ENCODE results near the gene NEURL2.
A peak's percentile ranks its signal among the peaks of the same experiment; 100 is the strongest.
"Not testable (repeated sequence)": the region's sequence is repeated elsewhere in the genome, so short reads cannot be mapped to it uniquely, and the experiment has no call there.

Gene NEURL2, protein sequence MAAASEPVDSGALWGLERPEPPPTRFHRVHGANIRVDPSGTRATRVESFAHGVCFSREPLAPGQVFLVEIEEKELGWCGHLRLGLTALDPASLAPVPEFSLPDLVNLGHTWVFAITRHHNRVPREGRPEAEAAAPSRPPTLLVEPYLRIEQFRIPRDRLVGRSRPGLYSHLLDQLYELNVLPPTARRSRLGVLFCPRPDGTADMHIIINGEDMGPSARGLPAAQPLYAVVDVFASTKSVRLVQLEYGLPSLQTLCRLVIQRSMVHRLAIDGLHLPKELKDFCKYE

DNA sequence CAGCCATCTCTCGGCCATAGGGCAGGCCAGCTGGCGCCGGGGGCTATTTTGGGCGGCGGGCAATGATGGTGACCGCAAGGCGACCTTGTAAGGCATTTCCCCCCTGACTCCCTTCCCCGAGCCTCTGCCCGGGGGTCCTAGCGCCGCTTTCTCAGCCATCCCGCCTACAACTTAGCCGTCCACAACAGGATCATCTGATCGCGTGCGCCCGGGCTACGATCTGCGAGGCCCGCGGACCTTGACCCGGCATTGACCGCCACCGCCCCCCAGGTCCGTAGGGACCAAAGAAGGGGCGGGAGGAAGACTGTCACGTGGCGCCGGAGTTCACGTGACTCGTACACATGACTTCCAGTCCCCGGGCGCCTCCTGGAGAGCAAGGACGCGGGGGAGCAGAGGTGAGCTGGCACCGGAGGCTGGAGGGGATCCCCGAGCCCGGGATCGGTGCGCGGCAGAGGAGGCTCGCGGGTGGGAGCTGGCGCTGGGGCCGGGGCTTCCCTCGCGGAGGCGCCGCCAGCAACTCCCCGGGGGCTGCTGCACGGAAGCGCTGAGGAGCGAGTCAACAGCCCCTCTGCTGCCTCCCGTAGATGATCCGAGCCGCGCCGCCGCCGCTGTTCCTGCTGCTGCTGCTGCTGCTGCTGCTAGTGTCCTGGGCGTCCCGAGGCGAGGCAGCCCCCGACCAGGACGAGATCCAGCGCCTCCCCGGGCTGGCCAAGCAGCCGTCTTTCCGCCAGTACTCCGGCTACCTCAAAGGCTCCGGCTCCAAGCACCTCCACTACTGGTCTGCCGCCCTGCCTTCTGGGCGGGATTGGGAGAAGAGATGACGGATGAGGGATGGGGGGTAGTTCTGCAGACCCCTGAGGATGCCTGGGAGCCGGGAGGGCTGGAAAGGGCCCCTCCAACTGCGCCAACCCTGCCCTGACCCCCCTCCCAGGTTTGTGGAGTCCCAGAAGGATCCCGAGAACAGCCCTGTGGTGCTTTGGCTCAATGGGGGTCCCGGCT lies at the start of gene NEURL2, which contains the start of gene CTSA:
Gene NEURL2 (minus strand): TSS at position 224 of the 999 bp plus-strand sequence. CDS start 217 bp downstream, at position 7.
Gene CTSA (plus strand): TSS at position 351 of the 999 bp plus-strand sequence. CDS start 234 bp downstream, at position 585.
- DNase-seq (ENCODE audit: low spot score), result peak; percentile 81

DNA sequence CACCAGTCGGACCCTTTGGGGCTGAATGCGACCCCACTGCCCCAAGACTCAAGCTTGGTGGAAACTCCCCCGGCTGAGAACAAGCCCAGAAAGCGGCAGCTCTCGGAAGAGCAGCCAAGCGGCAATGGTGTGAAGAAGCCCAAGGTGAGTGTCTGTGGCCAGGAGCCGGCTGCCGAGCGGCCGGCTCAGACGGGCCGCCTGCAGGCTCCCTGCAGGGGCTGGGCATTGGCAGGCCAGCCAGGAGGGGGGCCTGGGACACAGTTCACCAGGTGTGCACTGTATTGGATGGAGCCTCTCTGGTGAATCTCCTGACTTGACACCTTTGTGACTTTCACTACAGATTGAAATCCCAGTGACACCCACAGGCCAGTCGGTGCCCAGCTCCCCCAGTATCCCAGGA lies 49.5 kb upstream of the NEURL2 start:
- no peak for DNase-seq (ENCODE audit: low spot score)

DNA sequence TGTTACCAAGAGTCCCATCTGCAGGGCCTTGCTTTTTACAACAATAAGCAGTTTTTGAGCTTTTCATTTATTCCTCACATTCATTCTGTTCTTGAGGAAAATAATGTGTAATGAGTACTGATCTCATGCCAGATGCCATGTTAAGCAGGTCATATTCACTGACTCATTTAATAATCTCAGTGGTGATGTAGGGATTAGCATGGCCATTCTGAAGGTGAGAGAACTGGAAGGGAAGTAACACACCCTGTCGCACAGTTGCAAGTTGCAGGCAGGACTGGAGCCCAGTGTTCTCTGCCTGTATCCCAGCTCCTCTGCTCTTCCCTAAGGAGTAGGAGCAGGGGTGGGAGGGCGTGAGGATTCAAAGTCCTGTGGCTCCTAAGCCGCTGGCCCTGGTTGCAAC lies 49.0 kb upstream of the NEURL2 start:
- no peak for DNase-seq (ENCODE audit: low spot score)

DNA sequence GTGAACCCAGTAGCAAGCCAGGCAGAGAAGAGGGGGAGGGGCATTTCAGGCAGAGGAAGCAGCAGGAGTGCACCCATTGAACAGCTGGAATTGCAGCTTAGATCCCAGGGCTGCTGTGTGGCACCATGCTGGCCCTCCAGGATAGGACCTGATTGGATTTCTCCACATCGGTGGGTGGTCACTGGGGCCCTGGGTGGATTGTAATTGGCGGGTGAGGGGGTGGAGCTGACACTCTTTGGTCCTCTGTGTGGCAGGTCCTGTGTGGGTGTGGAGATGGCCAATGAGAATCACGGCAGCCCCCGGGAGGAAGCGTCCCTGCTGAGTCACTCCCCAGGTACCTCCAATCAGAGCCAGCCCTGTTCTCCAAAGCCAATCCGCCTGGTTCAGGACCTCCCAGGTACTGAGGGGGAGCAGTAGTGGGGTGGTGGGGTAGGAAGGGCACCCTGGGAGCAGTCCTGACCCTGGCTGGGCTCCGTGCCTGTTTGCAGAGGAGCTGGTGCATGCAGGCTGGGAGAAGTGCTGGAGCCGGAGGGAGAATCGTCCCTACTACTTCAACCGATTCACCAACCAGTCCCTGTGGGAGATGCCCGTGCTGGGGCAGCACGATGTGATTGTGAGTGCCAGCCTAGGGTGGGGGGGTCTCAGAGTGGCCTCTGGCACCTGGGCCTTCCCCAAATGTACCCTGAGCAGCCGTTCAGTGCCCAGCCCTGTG lies 47.9 kb upstream of the NEURL2 start:
- DNase-seq (ENCODE audit: low spot score), result no peak

DNA sequence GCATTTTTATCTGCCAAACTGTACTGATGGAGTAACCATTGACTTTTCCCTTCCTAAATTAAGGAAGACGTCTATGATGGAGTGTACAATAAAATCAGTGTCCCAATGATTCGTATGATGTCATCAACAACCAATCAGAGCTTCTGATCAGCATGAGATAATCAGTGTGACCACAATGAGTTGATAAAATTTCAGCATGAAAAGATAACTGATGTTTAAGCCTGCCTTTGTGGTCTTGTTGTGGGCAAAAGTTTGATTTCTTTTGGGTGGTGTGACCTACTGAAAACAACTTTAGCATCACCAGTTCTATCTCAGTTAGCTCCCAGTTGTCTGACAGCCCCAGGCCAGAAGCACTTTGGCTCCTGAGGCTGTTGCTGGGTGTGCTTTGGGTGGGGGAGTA lies 46.8 kb upstream of the NEURL2 start:
- DNase-seq (ENCODE audit: low spot score), result peak; percentile 25

DNA sequence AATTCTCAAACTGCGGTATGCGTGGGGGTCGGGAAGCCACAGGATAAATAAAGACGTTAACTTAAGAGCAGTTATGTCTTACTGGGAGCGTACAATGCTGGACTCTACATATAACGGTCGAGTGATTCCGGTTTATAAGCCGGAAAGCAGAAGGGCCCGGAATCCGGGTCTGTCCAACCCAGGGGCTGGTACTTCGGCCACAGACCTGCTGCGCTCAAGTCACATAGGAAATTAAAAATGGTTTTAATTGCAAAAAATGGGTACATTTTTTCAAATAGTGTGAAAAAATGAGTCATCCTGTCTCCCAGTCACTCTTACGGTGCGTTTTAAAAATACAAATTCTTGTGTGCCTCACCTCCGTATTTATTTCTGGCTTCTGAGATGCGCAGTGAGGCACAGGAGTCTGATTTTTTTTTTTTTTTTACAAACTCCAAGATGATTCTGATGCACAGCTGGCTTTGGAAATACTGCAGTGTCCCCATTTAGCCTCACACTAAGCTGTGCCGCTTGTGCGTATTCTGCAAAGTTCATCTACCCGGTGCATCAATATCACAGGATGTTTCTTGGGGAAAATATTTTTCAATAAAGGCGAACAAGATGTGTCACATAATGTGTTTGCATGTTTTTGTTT lies 44.5 kb upstream of the NEURL2 start:
- peak; percentile 52 for DNase-seq (ENCODE audit: low spot score)

DNA sequence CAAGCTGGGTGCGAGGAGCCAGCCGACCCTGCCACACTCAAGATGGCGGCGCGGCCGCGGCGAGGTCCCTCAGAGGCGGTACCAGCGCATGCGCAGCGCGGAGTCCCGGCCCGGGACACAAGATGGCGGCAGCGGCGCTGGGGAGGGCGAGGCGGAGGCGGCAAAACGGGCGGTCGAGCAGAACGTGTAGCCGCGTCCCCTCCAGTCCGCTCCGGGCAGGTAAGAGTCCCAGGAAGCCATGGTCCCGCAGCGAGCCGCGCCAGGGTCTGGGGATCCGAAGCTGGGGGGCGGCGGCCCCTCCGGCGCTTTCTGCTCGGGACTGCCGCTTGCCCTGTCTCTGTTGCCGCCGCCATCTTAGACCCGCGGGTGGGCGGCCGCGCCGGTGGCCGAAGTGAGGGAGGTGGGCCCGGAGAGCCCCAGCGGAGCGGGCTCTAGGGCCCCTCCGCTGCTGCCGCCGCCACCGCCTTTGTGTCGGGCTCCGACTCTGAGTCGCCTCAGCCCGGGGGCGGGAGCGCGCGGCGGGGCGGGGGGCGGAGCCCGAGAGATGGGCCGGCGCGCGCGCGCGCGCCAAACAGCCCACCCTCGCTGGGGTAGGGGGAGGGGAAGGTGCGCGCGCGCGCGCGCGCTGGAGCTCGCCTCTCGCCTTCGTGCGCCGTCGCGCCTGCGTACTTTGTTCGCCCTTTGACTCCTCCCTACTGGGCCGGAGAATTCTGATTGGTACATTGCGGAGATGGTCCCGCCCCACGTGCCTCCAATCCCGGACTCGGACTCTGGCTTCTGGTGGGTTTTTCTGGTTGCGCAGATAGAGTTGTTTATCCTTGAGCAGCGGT lies 43.8 kb upstream of the NEURL2 start, which contains the start of gene PCIF1:
Gene PCIF1 (plus strand): TSS at position 98 of the 830 bp plus-strand sequence. CDS start 4,317 bp downstream, outside the sequence.
- peak; percentile 98 for DNase-seq (ENCODE audit: low spot score)

DNA sequence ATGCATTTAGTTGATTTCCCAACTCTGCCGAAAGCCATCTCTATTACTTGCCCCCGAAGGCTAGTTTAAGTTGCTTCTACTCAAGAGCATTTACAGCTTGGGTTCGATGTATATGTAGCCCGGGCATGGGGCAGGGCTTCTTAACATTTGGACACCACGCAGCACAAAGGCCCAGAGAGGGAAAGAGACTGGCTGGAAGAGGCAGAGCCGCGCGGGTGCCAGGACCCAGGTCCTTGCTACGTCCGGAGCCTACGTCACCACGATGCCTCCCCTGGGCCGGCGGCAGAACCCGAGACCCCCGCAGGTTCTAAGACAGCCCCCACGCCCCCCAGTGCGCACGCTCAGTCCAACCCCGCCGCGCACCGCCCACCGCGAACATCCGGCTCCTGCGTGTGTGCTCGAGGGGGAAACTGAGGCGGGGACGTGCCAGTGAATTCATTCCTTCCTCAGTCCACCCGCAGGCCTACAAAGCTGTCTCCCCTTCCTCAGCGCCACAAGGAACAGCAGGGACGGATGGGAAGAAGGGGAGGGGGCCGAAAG lies 43.1 kb upstream of the NEURL2 start:
- no peak for DNase-seq (ENCODE audit: low spot score)

DNA sequence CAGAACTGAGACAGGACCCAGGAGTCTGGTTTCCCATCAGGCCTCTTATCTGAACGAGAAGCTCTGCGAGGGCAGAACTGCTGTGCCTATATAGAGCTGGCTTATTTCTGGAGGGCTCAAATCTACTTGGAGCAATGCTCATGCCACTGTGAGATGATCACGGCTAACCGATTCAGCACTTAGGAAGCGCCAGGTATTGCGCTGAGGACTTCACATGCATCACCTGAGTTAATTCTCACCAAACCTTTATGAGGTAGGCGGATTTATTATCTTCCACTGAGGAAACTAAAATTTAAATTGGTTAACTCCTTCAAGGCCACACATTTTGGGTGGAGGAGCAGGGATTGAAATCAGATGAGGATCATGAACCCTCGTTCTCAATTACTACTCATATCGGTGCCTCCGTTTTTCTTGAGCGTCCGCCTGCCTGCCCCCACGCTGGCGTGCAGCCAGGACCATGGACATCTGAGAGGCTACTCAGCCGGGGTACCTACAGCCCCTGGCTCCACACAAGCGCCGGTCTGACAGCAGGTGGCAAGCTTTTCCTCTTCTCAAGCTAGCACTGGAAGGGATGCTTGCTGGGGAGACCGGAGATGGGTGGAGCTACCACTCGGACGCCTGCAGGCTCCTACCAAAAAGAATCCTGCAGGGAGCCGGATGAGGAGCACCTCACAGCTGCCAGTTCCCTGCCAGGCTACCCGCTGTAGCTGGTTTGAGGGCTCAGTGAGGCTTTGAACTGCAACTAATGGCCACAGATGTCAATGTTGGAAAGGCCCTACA lies 42.4 kb upstream of the NEURL2 start:
- DNase-seq (ENCODE audit: low spot score), result peak; percentile 58

DNA sequence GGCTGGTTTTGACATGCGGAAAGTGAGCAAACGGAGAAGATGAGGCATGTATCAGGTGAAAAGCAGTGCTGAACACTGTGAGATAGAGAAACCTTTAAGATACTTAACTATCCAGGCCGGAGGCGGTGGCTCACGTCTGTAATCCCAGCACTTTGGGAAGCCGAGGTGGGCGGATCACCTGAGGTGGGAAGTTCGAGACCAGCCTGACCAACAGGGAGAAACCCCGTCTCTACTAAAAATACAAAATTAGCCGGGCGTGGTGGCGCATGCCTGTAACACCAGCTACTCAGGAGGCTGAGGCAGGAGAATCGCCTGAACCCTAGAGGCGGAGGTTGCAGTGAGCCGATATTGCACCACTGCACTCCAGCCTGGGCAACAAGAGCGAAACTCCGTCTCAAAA lies 40.7 kb upstream of the NEURL2 start:
- not testable (repeated sequence) for DNase-seq (ENCODE audit: low spot score)

DNA sequence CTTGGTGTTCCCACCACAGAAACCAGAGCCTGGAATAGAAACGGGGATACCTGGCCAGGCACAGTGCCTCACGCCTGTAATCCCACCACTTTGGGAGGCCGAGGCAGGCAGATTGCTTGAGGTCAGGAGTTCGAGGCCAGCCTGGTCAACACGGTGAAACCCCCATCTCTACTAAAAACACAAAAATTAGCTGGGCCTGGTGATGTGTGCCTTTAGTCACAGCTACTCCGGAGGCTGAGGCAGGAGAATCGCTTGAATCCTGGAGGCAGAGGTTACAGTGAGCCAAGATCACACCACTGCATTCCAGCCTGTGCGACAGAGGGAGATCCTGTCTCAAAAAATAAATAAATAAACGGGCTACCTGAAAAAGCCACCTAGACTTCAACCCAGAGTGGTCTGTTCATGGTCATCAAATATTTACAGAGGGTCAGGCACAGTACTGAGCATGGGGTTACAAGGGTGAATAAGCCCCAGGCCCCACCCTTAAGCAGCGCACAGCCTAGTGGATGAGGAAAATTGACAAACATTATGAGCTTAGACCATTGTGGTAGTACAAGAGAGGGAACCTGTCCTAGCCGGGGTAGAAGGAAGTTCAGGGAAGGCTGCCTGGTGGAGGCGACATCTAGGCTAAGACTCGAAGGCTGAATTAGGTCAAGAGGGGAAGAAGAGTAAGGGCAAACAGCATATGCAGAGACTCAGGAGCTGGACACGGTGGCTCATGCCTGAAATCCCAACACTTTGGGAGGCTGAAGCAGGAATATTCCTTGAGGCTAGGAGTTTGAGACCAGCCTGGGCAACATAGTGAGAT lies 36.3 kb upstream of the NEURL2 start:
- DNase-seq (ENCODE audit: low spot score), result no peak

DNA sequence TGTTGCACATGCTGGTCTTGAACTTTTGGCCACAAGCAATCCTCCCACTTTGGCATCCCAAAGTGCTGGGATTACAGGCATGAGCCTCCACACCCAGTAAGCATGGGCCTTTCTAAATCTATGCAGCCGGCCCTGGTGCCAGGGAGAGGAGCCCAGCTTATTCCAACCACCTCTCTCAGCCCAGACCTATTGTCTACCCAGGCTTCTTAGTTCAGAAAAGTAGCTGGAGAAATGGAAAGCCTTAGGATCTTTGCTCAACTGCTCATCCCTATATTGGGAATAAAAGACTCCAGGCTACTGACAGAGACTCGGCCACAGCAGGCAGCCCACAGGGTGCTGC lies 35.7 kb upstream of the NEURL2 start:
- DNase-seq (ENCODE audit: low spot score), result no peak

DNA sequence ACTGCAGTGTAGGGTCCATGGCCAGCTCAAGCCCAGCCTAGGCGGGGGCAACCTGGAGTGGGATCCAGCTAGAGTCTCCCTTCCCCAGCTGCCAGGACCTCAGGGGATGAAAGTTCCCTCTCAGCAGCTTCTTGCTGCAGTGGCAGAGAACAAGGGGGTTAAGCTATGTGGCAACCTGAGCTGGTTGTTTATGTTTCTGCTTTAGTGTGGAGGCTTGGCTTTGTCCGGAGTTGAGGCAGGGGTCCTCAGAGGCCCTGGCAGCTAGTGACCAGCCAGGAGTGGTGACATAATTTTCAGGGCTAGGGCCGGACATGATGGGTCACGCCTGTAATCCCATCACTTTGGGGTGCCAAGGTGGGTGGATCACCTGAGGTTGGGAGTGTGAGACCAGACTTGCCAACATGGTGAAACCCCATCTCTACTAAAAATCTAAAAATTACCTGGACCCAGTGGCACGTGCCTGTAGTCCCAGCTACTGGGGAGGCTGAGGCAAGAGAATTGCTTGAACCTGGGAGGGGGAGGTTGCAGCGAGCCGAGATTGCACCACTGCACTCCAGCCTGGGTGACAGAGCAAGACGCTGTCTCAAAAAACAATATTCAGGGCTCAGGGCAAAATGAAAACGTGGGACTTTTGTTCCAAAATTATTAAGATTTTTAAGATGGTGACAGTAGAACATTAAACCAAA lies 35.0 kb upstream of the NEURL2 start:
- DNase-seq (ENCODE audit: low spot score), result no peak

DNA sequence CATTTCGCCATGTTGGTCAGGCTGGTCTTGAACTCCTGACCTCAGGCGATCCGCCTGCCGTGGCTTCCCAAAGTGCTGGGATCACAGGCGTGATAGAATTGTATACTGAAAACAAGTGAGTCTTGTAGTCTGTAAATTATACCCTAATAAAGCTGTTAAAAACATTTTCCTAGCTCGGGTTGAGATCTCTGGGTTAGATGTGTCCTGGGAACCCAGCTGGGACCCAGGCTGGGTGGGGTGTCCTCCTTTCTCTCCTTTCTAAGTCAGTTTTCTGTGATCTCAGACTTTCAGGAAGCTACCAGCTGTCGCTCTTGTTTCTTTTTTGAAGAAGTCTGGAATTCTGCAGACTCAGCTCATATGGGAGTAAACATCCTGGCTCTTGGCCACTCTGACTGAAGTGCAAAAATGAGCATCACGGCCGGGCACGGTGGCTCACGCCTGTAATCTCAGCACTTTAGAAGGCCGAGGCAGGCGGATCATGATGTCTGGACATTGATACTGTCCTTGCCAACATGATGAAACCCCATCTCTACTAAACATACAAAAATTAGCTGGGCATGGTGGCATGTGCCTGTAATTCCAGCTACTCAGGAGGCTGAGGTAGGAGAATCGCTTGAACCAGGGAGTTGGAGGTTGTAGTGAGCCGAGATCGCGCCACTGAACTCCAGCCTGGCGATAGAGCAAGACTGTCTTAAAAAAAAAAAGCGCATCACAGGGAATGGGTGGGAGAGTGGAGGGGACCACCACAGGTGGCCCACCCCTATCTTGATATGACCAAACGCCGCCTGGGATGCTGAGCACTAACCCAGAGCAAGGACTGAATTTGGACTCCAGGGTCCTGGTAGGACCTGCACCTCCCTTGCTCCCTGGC lies 33.6 kb upstream of the NEURL2 start:
- no peak for DNase-seq (ENCODE audit: low spot score)

DNA sequence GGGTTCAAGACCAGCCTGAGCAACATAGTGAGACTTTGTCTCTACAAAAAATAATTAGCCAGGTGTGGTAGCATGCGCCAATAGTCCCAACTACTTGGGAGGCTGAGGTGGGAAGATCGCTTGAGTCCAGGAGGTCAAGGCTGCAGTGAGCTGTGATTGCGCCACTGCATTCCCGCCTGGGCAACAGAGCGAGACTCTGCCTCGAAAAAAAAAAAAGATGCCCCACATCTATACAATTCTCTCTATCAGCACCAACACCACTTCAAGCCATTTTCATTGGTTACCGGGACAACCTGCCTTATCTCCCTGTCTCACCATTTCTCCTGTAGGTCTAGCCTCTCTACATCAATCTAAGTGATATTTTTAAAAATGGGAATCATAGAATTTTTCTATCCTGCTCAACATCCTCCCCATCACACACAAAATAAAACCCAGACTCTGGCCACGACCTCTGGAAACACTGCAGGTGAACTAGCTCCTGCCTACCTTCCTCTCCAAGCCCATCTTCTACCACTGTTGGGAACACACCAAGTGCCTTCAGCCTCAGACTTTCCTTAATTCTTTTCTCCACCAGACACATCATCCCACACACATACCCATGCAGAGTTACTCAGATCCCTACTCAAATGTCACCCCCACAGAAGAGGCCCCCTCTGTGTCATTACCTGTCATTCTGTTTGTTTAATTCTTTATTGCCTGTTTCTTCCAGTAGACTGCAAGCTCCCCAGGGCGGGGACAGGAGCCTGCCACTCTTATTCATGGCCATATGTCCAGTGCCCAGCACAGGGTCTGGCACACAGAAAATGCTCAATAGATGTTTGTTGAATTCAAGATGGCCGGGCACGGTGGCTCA lies 30.6 kb upstream of the NEURL2 start:
- no peak for DNase-seq (ENCODE audit: low spot score)

Measured in CD4-positive, alpha-beta T cell treated with Interleukin-2 at 100 ng/mL for 4 hours (primary cell).